Ramos (cell line): Measurements from ENCODE around the gene NEK11.

ENCODE experiments used
- in situ Hi-C: fragments of 300-500 bp; cut with MboI; formaldehyde crosslinking; loops from one replicate; pipeline ENCODE4 v1.14.3; 2022; ENCODE audit warnings: low sequenced_read_pairs; ENCODE audit not compliant: unreplicated experiment

NEK11 gene

DNA sequence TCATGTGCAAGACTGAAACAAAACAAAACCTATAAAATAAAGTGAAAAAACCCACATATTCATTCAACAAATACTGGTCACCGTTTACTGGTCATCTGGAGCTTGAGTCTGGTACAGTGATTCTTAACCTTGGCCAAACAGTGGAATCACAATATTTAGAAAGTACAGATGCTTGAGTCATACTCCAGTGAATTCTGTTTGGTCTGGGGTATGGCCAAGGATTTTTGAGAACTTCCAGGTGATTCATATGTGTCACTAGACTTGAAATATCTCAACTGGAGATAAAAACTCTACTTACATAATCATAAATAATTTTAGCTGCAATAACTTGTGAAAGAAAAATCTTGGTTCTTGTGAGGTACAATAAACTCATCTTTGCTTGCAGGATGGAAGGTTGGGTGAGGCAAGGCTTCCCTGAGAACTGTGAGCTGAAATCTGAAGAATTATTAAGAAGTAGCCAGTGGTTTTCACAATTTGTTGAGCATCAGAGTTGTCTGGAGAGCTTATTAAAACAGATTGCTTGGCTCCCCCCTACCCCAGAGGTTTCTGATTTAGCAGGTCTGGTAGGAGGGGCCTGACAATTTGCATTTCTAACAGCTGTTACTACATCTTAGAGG, 9.6 kb downstream of the NEK11 start:
- in situ Hi-C loops: loop anchor here (25.0 kb wide), 2 partner anchors 1001 to 1351 kb away; partner anchors contain the start of gene CPNE4

DNA sequence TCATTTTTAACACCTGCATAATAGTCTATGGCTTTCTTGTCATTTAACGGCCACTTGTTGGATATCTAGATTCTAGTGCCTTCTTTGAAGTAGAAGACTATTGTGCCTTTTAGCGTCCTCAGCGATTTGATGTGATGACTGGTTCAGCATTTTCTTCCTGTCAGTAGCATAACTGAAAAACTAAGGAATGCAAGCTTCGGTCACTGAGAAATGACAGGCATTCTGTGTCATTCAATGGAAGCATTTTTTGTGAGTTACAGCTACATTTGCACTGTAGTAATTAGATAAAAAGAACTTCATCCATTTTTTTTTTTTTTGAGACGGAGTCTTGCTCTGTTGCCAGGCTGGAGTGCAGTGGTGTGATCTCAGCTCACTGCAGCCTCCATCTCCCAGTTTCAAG, 10.3 kb downstream of the NEK11 start:
- in situ Hi-C loops: loop anchor here (25.0 kb wide), 2 partner anchors 1000 to 1350 kb away; partner anchors contain the start of gene CPNE4

DNA sequence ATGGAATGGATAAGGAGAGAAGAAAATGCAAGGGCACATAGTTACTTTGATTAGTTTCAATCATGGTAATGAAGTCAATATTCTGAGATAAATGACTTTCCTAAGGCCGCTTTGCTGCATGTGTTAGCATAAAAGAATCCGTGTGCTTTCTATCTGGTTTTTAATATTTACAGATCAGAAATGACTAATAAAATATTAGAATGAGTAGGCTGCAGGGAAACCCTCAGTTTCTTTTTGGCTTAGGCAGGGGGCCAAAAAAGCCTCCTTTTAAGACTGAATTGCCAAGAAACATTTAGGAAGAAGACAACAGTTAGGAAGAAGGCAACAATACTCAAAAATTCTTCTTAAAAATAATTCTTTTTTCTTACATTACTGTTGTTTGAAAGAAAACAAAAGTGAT, 11.6 kb downstream of the NEK11 start:
- in situ Hi-C loops: loop anchor here (25.0 kb wide), 2 partner anchors 999 to 1349 kb away; partner anchors contain the start of gene CPNE4

DNA sequence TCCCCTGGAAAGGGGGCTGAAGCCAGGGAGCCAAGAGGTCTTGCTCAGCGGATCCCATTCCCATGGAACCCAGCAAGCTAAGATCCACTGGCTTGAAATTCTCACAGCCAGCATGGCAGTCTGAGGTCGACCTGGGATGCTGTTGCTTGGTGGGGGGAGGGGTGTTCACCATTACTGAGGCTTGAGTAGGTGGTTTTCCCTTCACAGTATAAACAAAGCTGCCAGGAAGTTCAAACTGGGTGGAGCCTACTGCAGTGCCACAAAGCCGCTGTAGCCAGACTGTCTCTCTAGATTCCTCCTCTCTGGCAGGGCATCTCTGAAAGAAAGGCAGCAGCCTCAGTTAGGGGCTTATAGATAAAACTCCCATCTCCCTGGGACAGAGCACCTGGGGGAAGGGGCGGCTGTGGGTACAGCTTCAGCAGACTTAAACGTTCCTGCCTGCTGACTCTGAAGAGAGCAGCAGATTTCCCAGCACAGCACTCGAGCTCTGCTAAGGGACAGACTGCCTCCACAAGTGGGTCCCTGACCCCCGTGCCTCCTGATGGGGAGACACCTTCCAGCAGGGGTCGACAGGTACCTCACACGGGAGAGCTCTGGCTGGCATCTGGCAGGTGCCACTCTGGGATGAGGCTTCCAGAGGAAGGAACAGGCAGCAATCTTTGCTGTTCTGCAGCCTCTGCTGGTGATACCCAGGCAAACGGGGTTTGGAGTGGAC, 15.8 kb downstream of the NEK11 start:
- in situ Hi-C loops: loop anchor here (25.0 kb wide), 2 partner anchors 995 to 1345 kb away; partner anchors contain the start of gene CPNE4

DNA sequence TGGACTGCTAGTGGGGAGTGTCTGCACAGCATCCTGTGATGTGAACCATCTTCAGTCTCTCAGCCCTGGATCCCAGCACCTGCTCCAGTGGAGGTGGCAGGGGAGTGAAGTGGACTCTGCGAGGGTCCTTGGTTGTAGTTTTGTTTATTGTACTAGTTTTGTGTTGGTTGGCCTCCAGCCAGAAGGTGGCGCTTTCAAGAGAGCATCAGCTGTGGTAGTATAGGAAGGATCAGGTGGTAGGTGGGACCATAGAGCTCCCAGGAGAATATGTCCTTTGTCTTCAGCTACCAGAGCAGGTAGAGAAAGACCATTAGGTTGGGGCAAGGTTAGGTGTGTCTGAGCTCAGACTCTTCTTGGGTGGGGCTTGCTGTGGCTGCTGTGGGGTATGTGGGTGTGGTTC, 20.9 kb downstream of the NEK11 start:
- in situ Hi-C loops: loop anchor here (25.0 kb wide), 2 partner anchors 990 to 1340 kb away; partner anchors contain the start of gene CPNE4

DNA sequence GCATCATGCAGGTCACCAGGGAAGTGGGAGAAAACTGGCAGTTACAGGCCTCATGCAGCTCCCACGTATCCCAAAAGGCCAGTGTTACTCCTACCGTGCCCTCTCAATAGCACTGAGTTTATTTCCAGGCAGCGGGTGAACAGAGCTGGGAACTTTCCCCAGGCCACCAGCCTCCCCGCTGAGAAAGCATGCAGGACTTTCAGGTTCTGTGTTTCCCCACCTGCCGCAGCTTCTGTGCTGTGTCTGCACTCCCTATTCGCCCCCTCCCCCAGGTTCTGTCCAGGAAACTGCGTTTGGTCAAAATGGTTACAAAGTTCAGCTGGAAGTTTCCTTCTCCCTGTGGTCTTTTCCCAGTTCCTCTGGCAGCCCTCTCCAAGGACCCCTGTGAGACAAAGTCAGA, 21.4 kb downstream of the NEK11 start:
- in situ Hi-C loops: loop anchor here (25.0 kb wide), 2 partner anchors 989 to 1339 kb away; partner anchors contain the start of gene CPNE4

DNA sequence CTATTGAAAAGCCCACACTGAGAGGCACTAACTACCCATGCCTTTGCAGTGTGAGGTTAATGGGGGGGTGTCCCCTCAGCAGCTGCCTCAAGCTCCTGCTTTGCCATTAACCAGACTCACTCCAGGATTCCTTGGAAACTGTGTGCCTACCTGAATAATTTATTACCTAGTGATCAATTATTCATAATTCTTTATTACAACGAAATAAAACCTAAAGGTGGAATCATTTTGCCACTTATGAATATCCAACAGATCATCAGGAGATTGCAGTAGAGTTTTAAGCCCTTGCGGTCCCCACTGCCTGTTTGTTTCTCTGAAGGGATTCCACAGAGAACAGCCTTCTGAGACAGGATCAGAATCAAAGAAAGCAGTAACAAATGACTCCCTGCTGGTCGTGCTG, 23.3 kb downstream of the NEK11 start:
- in situ Hi-C loops: no loop called here

DNA sequence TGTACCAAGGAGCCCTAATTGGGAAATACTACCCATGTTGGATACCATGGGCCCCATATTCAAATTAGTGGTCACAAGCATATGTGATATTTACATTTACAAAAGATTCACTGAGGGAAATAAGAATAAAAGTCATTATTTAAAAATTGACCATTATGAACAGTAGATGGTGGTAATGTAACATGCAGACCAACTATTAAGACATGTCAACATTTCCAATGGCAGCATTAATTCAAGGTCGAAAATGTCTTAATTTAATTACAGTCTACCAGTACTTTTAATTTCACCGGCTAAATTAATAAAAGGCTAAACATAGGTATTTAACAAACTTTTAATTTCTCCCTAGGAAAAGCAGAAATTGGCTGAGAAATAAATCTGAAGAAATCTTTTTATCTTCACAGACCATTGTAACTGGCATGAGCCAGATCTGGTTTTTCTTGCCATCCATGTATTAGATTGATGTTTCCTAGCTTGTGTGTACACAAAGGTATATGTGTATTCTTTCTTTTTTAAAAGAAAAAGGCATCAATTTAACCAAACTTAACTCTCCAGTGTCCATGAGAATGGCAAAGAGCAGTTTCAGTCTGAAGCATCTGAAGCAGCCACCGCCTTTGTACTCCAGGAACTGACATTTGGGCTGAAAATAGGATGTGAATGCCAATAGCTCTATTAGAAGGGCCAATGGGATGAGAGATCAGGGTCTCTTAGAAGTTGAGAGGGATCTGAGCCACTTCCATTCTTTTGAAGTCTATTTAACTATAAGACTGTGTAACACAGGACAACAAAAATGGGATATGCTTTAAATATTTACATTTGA, 26.6 kb downstream of the NEK11 start:
- in situ Hi-C loops: no loop called here

DNA sequence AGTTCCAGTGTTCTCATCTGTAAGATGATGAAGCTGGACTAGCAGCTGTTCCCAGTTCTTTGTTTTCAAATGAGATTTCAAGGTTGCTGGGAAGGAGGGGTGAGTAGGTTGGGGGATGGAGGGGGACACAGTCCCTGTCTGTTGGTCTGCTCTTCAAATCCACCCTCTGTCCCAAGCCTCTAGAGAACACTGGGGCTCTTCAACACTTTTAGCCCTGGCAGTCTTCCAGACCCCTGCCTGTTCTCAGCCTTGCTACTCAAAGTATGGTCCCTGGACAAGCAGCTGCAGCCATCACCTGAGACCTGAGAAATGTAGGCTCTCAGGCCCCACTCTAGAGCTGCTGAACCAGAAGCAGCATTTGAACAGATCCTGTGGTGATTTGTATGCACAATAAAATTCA, 41.3 kb downstream of the NEK11 start:
- in situ Hi-C loops: no loop called here

DNA sequence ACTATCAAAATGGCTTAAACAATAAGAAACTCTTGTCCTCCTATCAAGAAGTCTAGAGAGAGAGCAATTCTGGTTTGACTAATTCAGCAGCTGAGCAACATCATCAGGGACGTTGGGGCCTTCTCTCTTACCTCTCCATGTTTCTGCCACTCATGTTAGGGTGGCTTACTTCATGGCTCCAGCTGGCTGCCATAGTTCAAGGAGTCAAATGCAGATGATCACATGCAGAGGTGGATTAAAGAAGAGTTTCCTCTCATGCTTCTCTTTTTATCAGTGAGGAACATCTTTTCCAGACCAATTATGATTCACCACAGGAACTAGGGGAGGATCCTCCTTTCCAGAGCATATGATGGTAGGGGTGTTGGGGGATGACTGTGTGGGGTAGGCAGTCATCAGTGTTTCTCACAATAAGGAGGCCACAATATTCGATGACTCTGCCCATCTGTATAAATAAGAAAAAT, 45.5 kb downstream of the NEK11 start:
- in situ Hi-C loops: no loop called here

DNA sequence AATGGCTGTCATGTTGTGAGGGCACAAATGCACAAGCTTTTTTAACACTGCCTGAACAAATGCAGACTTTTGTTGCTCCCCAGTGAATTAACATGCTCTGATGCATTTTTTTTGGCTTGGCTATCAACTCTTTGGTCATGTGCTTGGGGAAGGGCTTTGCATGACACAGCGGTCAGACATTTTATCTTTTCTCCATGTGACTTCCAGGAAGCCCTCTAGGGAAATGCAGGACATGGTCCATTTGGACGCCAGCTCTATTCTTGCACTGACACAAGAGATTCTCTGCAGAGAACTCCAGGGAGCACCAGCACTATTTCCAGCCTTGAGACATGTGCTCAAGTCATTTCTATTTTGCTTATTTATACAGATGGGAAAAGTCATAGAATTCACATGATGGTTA, 46.2 kb downstream of the NEK11 start:
- in situ Hi-C loops: no loop called here

DNA sequence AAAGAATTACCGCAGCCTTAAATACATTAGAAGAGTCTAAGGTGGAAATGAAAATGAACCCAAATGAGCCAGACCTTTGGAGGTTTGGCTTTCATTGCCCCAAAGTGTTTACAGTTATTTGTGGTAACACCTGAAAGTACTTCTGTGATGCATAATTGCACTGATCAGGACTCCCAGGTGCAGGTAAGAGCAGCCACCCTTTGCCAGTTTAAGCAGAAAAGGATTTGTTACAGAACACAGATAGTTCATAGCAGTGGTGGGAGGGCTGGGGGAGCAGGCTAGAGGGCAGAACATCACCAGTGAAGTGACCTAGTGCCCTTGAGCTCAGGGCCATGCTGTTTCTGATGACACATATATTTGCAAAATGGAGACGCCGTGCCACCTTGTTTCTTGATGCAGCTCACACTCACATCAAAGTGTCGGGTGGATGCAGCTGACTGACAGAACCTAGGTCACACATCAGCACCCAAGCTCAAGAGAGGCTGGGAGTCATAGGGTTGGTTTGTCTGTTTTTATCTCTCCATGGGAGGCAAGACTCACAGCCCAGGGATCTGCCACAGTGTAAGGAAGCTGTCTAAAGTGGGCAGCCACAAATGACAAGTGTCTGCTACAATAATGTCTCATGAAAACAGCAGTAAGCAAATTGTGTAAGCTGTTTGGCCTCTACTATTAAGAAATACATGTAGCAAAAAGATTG, 49.1 kb downstream of the NEK11 start:
- in situ Hi-C loops: no loop called here

DNA sequence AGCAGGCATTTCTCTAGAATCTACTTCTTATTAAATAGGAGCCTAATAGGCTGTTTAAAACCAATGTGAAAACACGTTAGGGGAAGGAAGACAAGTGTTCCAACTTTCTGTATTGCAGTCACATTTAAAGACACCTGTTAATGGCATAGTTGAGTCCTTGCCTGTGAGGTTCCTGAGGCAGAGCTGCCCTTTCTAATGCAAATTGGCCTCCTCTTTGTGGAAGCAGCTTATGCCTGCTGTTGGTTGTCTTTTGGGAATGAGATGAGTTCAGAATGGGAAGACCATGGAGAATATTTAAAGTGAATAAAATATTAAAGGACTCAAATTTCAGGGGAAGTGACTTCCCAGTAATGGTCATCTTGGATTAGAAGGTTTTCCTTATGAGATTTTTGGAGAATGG, 51.2 kb downstream of the NEK11 start:
- in situ Hi-C loops: no loop called here

DNA sequence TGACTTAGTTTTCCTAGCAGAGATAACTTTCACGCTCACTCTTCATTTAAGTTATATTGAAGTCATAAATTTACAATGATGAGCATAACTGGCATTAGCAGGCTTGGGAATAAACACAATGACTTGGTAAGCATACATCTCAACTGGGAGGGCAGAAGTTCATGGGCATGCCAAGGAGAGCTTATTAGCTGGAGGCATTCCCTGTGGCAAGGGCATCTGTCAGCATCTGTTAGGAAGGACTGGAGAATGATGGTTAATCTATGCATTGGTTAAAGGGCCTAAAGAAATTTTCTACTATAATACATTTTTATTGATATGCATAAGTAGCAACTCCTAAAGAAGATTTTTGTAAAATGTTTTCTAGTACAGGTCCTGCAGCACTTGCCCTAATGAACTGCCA, 52.4 kb downstream of the NEK11 start:
- in situ Hi-C loops: no loop called here

DNA sequence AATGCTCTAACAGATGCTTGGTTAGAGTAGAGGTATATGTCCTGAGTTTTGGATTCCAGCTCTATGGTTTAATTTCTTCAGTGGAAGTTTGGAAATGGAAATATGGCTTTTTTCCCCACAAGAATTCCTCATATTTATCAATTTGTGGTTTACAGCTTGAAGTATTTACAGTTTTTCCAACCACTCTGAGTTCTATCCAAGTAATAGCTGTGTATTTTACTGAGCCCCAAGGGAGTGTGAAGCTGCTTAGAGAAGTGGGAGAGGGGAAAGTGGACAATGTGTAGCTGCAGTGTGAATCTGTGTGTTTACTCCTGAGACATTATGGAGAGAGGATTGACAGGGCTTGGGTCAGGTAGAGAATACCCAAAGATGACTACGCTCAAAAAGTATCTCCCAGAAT, 54.5 kb downstream of the NEK11 start:
- in situ Hi-C loops: no loop called here

DNA sequence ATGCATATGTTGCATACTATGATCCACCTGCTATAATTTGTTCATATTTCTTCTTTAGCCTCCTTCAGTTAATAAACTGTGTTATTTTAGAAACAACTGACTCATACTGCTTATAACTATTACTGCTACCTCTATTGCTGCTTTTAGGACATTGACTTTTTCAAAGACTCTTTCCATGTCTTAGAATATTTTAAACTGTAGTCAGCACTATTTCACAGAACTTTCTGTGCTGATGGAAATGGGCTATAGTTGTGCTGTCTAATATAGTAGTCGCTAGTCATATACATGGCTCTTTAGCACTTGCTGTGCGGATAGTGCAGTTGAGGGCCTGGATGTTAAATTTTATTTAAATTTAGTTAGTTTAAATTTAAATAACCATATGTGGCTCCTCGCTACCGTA, 55.6 kb downstream of the NEK11 start:
- in situ Hi-C loops: no loop called here

DNA sequence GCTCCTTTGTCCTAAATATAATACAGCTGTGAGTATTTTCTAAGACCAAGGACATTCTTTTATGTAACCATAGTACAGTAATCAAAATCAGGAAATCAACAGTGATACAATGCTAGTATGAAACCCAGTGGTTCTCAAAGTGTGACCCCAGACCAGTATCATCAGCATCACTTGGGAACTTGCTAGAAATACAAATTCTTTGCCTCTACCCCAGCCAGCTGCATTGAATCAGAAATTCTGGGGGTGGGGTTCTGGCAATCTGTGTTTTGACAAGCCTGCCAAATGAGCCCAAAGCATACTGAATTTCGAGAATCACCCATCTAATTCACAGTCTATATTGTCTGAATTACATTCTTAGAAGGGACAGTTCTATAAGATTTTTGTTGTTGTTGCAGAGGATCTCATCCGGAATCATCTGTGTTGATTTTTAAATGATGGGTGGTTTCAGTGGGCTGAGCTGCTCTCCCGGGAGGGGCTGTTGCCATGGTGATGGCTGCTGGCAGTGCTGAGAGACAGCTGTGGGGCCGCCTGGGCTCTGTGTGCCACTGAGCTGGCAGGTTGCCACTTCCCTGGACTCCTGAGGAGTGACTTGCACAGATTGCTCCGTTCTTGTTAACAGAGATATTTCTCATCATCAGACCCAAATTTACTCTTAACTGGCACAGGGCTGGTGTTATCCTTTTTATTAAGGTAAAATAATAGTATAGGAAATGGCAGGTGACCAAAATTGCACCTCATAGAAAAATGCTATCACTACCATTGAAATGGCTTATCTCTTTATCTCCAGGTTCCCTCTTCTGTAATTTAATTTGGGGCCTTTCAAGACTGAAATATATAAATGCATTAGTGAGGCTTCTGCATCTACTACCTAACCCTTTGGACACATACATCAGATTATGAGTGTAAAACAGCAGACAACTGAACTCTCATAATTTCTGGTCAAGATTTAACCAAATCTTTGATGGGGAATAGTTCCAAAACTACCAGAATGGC, 56.5 kb downstream of the NEK11 start:
- in situ Hi-C loops: no loop called here

DNA sequence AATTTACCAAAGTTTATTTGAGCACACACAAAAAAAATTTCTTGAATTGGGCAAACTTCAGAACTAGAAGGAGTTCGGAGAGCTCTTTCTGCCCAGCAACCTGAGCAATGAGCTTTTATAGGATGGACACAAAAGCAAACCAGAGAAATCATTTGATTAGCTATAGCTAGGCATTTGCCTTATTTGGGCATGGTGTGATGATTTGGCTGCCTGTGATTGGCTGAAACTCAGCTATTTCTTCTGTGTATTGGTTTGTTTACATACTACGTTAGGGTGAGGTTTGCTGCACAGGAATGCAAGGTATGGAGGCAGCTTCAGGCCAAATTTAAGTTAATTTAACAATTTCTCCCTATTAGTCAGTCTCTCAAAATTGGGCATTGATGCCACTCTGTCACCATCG, 65.1 kb downstream of the NEK11 start:
- in situ Hi-C loops: no loop called here
